H9 (cell line): ENCODE data around the gene DOC2B. TPM values are rescaled to one million over a fixed set of nuclear protein-coding genes. Genes with fewer than 3 reads are reported as not detected.
"Not testable (repeated sequence)": the region's sequence is repeated elsewhere in the genome, so short reads cannot be mapped to it uniquely, and the experiment has no call there.

Source experiments
- DNase-seq: peaks from one replicate; pipeline ENCODE4 v3.0.0-alpha.2; 2017
- H2AFZ ChIP-seq: one replicate; pipeline ENCODE4 v1.6.1; 2013; ENCODE audit warnings: mild to moderate bottlenecking, low read length, control low read depth, moderate library complexity
- H2AK5ac ChIP-seq: 2 replicates; pipeline ENCODE4 v1.6.1; 2013; ENCODE audit warnings: low read length, control low read depth, mixed read lengths; ENCODE audit not compliant: insufficient read length
- H2BK120ac ChIP-seq: one replicate; pipeline ENCODE4 v1.6.1; 2013; ENCODE audit warnings: low read depth, mild to moderate bottlenecking, low read length, control low read depth, inconsistent platforms; ENCODE audit not compliant: poor library complexity, severe bottlenecking
- H2BK12ac ChIP-seq: 2 replicates; pipeline ENCODE4 v1.6.1; 2013; ENCODE audit warnings: low read length, control low read depth, mixed read lengths, low read depth; ENCODE audit not compliant: insufficient read length
- H2BK15ac ChIP-seq: 2 replicates; pipeline ENCODE4 v1.6.1; 2013; ENCODE audit warnings: low read depth, low read length, control low read depth
- H2BK20ac ChIP-seq: one replicate; pipeline ENCODE4 v1.6.1; 2013; ENCODE audit warnings: low read depth, mild to moderate bottlenecking, low read length, control low read depth, inconsistent platforms; ENCODE audit not compliant: poor library complexity, severe bottlenecking
- H2BK5ac ChIP-seq: 2 replicates; pipeline ENCODE4 v1.6.1; 2013; ENCODE audit warnings: low read length, control low read depth, mixed read lengths; ENCODE audit not compliant: insufficient read length
- H3K14ac ChIP-seq: 2 replicates; pipeline ENCODE4 v1.6.1; 2013; ENCODE audit warnings: low read length, control low read depth; ENCODE audit not compliant: insufficient read depth
- H3K18ac ChIP-seq: 2 replicates; pipeline ENCODE4 v1.6.1; 2013; ENCODE audit warnings: low read depth, mild to moderate bottlenecking, mixed read lengths, low read length, control low read depth; ENCODE audit not compliant: insufficient read length
- H3K23ac ChIP-seq: 2 replicates; pipeline ENCODE4 v1.6.1; 2013; ENCODE audit warnings: low read length, control low read depth, mixed read lengths, low read depth; ENCODE audit not compliant: insufficient read length
- H3K23me2 ChIP-seq: 2 replicates; pipeline ENCODE4 v1.6.1; 2013; ENCODE audit warnings: low read depth, mild to moderate bottlenecking, mixed read lengths, low read length, control low read depth; ENCODE audit not compliant: insufficient read length, poor library complexity, severe bottlenecking
- H3K27ac ChIP-seq: 2 replicates; pipeline ENCODE4 v1.5.1; 2013; ENCODE audit warnings: low read length, control low read depth, mixed read lengths, low read depth; ENCODE audit not compliant: insufficient read length
- H3K27me3 ChIP-seq: 2 replicates; pipeline ENCODE4 v1.6.1; 2013; ENCODE audit warnings: low read length, control low read depth, inconsistent platforms; ENCODE audit not compliant: insufficient read depth
- H3K4ac ChIP-seq: 2 replicates; pipeline ENCODE4 v1.6.1; 2013; ENCODE audit warnings: low read depth, mild to moderate bottlenecking, control low read depth, inconsistent platforms, low read length, moderate library complexity
- H3K4me1 ChIP-seq: 2 replicates; pipeline ENCODE4 v1.6.1; 2013; ENCODE audit warnings: low read length, control low read depth, inconsistent platforms; ENCODE audit not compliant: insufficient read depth
- H3K4me2 ChIP-seq: 2 replicates; pipeline ENCODE4 v1.6.1; 2013; ENCODE audit warnings: low read length, control low read depth, mixed read lengths; ENCODE audit not compliant: insufficient read length, insufficient read depth
- H3K56ac ChIP-seq: 2 replicates; pipeline ENCODE4 v1.6.1; 2013; ENCODE audit warnings: low read depth, mild to moderate bottlenecking, mixed read lengths, low read length, control low read depth; ENCODE audit not compliant: insufficient read length
- H3K79me1 ChIP-seq: 2 replicates; pipeline ENCODE4 v1.6.1; 2013; ENCODE audit warnings: low read depth, mild to moderate bottlenecking, moderate library complexity, low read length, control low read depth, inconsistent platforms; ENCODE audit not compliant: insufficient read depth, poor library complexity, severe bottlenecking
- H3K79me2 ChIP-seq: 2 replicates; pipeline ENCODE4 v1.6.1; 2013; ENCODE audit warnings: low read length, control low read depth, inconsistent platforms; ENCODE audit not compliant: insufficient read depth
- H3K9ac ChIP-seq: 2 replicates; pipeline ENCODE4 v1.6.1; 2013; ENCODE audit warnings: low read length, control low read depth, mixed read lengths; ENCODE audit not compliant: insufficient read length; ENCODE audit errors: extremely low read depth
- H3K9me3 ChIP-seq: one replicate; pipeline ENCODE4 v1.6.1; 2013; ENCODE audit warnings: low read depth, low read length, inconsistent platforms; ENCODE audit not compliant: control insufficient read depth
- H3T11ph ChIP-seq: one replicate; pipeline ENCODE4 v1.6.1; 2013; ENCODE audit warnings: mild to moderate bottlenecking, low read length, control low read depth, inconsistent platforms
- H4K20me1 ChIP-seq: one replicate; pipeline ENCODE4 v1.6.1; 2013; ENCODE audit not compliant: control insufficient read depth, insufficient read length, insufficient read depth
- H4K5ac ChIP-seq: 2 replicates; pipeline ENCODE4 v1.6.1; 2013; ENCODE audit warnings: low read depth, mild to moderate bottlenecking, mixed read lengths, low read length, control low read depth; ENCODE audit not compliant: insufficient read length
- H4K8ac ChIP-seq: replicated peaks from 2 replicates; pipeline ENCODE4 v1.6.1; 2013; ENCODE audit warnings: low read length, control low read depth, mixed read lengths, low read depth; ENCODE audit not compliant: insufficient read length
- H4K91ac ChIP-seq: 2 replicates; pipeline ENCODE4 v1.6.1; 2013; ENCODE audit warnings: low read depth, mild to moderate bottlenecking, moderate library complexity, mixed read lengths, low read length, control low read depth; ENCODE audit not compliant: insufficient read length
- H3K27ac Mint-ChIP-seq, 3 experiments: 2 replicates in 2 of 3; 3 replicates in 1 of 3; pipeline ENCODE4 v1.8.0; 2020 to 2021; ENCODE audit warnings: mixed read lengths in 3 of 3, mild to moderate bottlenecking in 1 of 3, moderate library complexity in 1 of 3
- H3K27me3 Mint-ChIP-seq: 2 replicates; pipeline ENCODE4 v1.8.0; 2021; ENCODE audit warnings: low read depth, mild to moderate bottlenecking, moderate library complexity, mixed read lengths
- H3K36me3 Mint-ChIP-seq, 3 experiments: 2 replicates in 2 of 3; 3 replicates in 1 of 3; pipeline ENCODE4 v1.8.0; 2020 to 2021; ENCODE audit warnings: low read depth in 3 of 3, mixed read lengths in 3 of 3; ENCODE audit not compliant: insufficient read depth in 1 of 3
- H3K4me1 Mint-ChIP-seq, 2 experiments: 2 replicates each; pipeline ENCODE4 v1.8.0; 2020; ENCODE audit warnings: mixed read lengths in 2 of 2
- H3K4me3 Mint-ChIP-seq, 2 experiments: 2 replicates in 1 of 2; 3 replicates in 1 of 2; pipeline ENCODE4 v1.8.0; 2020 to 2021; ENCODE audit warnings: mild to moderate bottlenecking in 2 of 2, mixed read lengths in 2 of 2, moderate library complexity in 1 of 2
- H3K9me3 Mint-ChIP-seq, 2 experiments: 2 replicates in 1 of 2; 3 replicates in 1 of 2; pipeline ENCODE4 v1.8.0; 2020; ENCODE audit warnings: mild to moderate bottlenecking in 2 of 2, mixed read lengths in 2 of 2, moderate library complexity in 1 of 2
- CTCF ChIP-seq: fragments of 200-600 bp; sonication (generic); conservative IDR thresholded peaks from 3 replicates; pipeline ENCODE4 v1.8.0; 2021; ENCODE audit warnings: antibody characterized with exemption, mild to moderate bottlenecking
- WGBS: extraction: QIAGEN DNeasy Blood & Tissue Kit; methylation state at CpG from one replicate; pipeline ENCODE4 v1.1.7; 2013; ENCODE audit warnings: missing lambda C conversion rate, low lambda C conversion rate, mixed read lengths; ENCODE audit not compliant: insufficient read length; ENCODE audit errors: extremely low coverage; 5-methylcytosine and 5-hydroxymethylcytosine counted together
- total RNA-seq: library from RNA; stranded (reverse); gene quantifications from 2 replicates; pipeline ENCODE4 v1.2.1, GENCODE V29; 2021

DOC2B gene
- total RNA-seq, 1 experiment from 2014 or later = 2.1 TPM

- H4K5ac ChIP-seq = no peak overlapping the region
- H2AFZ ChIP-seq = no peak overlapping the region
- no peak overlapping the region for H2BK120ac ChIP-seq
- no peaks in the 10 kb centered on the region for H3K27me3 ChIP-seq
- H3K36me3 Mint-ChIP-seq = peaks cover 0 to 8% (median 5%) of the 10 kb centered on the region in 3 experiments; a peak in 6 of 7 replicates
- no peak overlapping the region for H2BK5ac ChIP-seq
- H3K23me2 ChIP-seq = no peaks in the 10 kb centered on the region
- peaks cover 8% of the 10 kb centered on the region for H3K27me3 Mint-ChIP-seq
- H3K9ac ChIP-seq = no peak overlapping the region
- H3K14ac ChIP-seq = no peak overlapping the region
- no peaks in the 10 kb centered on the region for H3K79me2 ChIP-seq
- H3K4me1 ChIP-seq = no peaks in the 10 kb centered on the region
- no peak overlapping the region for H3K4me3 Mint-ChIP-seq
- no peak overlapping the region for H4K8ac ChIP-seq
- no peak overlapping the region for H2AK5ac ChIP-seq
- H2BK15ac ChIP-seq = no peak overlapping the region
- TF ChIP-seq CTCF = no peak
- no peak overlapping the region for H4K91ac ChIP-seq
- H3T11ph ChIP-seq = no peak overlapping the region
- H3K27ac Mint-ChIP-seq = no peak overlapping the region
- no peak overlapping the region for H3K4me2 ChIP-seq
- H3K56ac ChIP-seq = no peak overlapping the region
- peaks cover 7 to 18% of the 10 kb centered on the region in 2 experiments; a peak in 3 of 5 replicates for H3K9me3 Mint-ChIP-seq
- no peak overlapping the region for H3K18ac ChIP-seq
- no peaks in the 10 kb centered on the region for H3K79me1 ChIP-seq
- no peak overlapping the region for H3K27ac ChIP-seq
- DNase-seq = no peak
- no CpG with 5 or more reads among the region's 37 CpGs for WGBS
- H2BK20ac ChIP-seq = no peak overlapping the region
- no peaks in the 10 kb centered on the region for H4K20me1 ChIP-seq
- H3K4ac ChIP-seq = no peak overlapping the region
- no peaks in the 10 kb centered on the region for H3K9me3 ChIP-seq
- peaks cover 3 to 12% of the 10 kb centered on the region in 2 experiments; a peak in 3 of 4 replicates for H3K4me1 Mint-ChIP-seq
- H3K23ac ChIP-seq = no peak overlapping the region
- H2BK12ac ChIP-seq = no peak overlapping the region
Measured at GRCh38 chr17:206941-207560, 25.6 kb upstream of the DOC2B start.

- not testable (repeated sequence) for H3K79me1 ChIP-seq, H4K5ac ChIP-seq, H3K9ac ChIP-seq, DNase-seq, H3K18ac ChIP-seq, H3K56ac ChIP-seq, H3K27me3 Mint-ChIP-seq, H3K9me3 ChIP-seq, H3T11ph ChIP-seq, H2BK120ac ChIP-seq, H3K27me3 ChIP-seq, H3K4ac ChIP-seq, H3K36me3 Mint-ChIP-seq, H3K4me2 ChIP-seq, H3K27ac Mint-ChIP-seq, H3K23ac ChIP-seq, H2BK12ac ChIP-seq, H2BK5ac ChIP-seq, H4K91ac ChIP-seq, H3K79me2 ChIP-seq, H2AFZ ChIP-seq, H2BK20ac ChIP-seq, H3K27ac ChIP-seq, H2AK5ac ChIP-seq, H3K23me2 ChIP-seq, H4K20me1 ChIP-seq, H3K4me3 Mint-ChIP-seq, H3K4me1 ChIP-seq, H3K14ac ChIP-seq, H2BK15ac ChIP-seq, H4K8ac ChIP-seq
- Mint-ChIP-seq H3K4me1 (peaks cover 3 to 14% of the 10 kb centered on the region in 2 experiments; a peak in 3 of 4 replicates), H3K9me3 (peaks cover 7 to 18% of the 10 kb centered on the region in 2 experiments; a peak in 3 of 5 replicates)
- WGBS = no CpG with 5 or more reads among the region's 27 CpGs
Measured at GRCh38 chr17:206484-206883, 25.0 kb upstream of the DOC2B start.
